Stimulated activated CD8-positive, alpha-beta memory T cell treated with anti-CD3 and anti-CD28 coated beads, Interleukin-7, amount 100 ng/mL, for 4 hours (primary cell): Measurements from ENCODE around the gene TRPC4AP.

Experiments
- DNase-seq, 2 donors: peaks; one replicate each; pipeline ENCODE4 v3.0.0-alpha.2; 2020; ENCODE audit warnings: low read depth in 2 of 2

The TRPC4AP gene

DNA sequence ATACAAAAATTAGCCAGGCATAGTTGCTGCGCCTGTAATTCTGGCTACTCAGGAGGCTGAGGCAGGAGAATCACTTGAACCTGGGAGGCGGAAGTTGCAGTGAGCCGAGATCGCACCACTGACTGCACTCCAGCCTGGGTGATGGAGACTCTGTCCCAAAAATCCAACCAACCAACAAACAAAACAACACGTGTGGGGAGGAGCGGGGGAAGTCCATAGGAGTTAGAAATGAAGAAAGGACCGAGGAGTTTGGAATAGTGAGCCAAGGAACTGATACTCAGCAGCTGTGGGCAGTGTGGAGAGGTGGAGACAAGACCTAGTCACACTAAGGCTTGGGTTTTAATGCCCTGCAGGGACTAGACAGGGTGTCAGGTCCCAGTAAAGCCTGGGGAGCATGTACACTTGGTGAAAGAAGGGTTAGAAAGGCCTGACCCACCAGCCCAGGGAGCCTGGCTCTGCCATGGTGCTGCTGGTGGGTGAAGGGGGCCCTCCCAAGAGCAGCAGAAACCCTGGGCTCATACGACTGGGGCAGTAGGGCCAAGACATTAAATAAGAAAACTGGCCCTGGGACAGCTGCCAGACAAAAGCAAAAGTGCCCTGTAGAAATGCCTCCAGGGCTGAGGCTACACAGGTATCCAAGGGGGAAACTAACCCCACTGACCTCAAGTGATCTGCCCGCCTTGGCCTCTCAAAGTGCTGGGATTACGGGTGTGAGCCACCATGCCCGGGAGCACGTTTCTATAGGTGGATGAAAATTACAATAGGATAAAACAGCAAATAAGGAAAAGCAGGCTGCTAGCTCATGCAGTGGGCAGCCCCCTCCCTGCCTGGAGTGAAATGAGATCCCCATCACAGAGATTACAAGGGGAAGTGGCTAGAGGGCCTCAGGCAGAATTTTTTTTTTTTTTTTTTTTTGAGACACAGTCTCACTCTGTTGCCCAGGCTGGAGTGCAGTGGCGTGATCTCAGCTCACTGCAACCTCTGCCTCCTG is 78.9 kb downstream of the TRPC4AP start:
- DNase-seq, result no peak

DNA sequence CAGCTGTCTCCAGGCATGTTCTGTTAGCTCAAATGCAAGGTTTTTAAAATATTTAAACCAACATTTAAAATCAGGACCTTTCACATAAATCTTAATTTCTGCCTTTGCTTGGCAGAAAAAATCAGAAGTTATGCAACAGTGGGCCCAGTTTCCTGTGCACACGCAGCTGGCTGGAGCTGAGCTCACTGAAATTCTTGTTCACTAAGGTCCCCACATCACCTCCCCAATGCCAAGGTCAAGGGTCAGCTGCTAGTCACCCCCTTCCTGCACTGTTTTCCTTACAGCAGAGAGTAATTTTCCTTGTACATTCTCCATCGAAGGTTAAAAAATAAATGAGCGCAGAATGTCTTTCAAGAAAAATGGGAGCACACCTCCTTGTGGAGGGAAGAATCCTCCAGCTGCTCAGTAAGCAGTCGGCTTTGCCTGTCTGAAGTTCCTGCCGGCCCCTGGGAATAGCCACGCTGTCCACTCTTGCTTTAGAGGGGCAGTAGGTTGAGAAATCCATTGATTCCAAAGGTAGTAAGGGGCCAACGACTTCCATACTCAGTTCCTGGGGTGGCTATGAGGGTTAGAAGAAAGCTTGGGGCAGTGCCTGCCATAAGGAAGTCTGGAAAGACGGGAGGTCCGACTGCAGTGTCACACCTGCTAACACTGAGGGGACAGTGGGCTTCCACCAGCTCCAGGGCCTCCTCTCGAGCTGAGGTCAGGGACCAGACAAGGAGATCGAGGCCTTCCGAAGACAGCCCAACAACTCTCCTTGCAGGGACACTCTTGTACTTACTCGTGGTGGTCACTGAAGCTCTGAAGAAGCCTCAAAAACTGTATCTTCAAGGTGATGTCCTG is 80.2 kb downstream of the TRPC4AP start:
- no peak for DNase-seq

DNA sequence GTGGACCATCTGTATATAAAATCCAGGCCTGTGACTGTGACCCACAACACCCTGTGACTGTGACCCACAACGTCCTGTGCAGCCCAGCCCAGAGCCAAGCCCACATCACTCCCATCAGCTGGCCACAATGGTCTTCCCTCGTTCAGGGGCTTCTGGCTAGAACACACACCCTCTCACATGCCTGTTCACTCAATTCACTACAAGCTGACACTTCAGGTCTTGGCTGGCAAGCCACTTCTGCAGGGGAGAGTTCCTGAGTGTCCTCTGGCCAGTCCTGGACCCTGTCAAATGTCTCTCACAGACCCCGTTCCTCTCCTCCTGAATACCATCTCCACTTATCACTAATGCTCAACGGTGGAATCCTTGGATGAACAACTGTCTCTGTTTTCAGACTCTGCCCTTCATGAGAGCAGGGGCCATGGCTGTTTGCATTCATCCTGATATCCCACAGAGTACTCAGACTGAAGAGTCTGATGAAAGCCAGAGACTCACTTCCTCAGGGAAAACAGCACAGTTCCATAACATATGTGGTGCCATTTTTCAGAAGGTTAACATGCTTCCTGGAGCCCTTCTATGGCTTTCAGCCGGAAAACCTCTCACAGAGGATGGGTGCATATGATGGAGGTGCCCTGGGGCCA is 80.9 kb downstream of the TRPC4AP start:
- DNase-seq, result no peak

DNA sequence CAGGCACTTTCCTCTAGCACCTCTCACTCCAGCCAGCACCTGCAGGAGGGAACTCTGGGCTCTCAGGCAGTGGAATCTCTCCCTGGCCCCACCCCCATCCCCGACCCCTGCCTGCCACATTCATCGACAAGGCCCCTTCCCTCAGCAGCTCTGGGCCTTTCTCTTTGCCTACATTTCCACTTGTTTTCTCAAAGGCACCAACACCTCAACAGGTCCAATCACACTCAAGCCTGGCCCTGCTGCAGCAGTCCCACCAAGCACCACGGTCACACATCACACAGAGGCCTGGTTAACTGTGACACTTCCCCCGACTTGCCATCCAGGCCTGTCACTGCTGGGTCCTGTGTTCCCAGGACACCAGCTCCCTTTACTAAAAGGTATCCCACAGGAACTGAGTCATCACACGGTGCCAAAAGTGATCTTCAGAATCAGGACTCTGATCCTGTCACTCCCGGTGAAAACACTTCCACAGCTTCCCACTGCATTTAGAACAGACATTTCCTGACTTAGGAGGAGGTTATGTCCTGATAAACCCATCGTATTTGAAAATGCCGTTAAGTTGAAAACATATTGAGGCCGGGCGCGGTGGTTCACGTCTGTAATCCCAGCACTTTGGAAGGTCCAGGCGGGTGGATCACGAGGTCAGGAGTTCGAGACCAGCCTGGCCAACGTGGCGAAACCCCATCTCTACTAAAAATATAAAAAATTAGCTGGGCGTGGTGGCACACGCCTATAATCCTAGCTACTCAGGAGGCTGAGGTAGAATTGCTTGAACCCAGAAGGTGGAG is 82.0 kb downstream of the TRPC4AP start:
- DNase-seq, result no peak

DNA sequence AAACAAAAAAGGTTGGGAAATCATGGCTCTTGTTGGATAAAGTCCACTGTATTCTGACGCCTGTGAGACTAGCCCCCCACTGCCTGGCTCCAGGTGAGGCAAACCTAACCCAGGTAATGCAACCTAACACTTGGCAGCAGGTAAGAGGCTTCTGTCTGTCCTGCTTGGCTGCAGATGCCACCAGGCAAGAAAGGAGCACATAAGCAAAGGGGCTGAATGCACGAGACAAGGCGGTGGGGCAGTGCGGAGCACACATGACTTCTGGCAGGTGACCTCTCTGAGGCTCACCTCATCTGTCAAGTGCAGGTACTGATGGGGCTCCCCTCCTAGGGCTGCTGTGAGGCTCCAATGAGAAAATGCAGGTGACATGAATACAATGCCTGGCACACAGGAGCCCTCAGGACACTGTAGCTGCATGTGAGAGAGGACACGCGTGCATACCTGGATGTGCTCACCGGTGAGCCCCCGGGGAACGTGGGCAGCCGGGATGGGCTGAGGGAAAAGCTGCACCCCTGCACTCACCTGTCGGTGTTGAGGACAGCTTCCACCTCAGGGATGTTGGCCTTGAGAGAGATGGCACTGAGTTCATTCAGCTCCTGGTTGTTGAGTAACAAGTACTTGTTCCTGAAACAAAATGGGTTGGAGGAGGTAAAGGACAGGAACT is 82.8 kb downstream of the TRPC4AP start:
- no peak for DNase-seq

DNA sequence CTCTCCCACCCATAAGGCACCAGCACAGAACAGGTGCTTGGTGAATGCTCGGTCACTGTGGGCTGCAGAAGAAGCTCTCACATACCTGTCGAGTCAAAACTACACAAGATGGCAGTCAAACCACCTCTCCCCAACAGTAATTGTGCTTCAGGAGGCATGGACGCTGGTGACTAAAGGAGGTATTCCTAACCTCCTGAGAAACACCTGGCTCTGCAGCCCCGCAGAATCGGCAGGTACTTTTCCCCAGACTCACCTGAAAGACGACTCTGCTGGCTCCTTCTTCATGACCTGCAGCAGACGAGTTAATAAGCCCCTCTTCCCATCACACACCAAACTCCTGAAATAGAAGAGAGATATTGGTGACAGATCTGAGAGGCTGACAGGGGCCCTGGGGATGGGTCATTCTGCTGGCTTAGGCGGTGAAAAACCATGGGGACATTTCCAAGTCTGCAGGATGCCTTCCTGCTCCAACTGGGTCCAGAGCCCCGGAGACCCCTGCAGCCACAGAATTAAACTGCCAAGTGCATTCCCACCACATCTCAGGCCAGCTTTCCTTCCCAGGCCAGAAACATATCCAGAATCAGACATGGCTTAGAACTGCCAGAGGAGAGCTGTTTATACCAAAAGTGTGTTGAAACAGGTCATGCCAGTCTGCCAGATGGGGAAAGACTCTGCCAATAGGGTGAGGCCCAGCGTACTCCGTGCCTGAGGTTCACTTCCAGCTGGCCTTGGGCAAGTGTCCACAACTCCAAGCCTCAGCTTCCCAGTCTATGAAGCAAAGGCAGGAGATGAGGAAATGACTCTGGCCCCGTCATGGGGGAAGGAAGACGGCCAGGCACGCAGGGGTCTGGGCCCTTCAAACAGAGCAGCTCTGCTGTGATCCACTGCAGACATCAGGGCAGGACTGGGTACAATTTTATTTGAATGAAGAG is 83.9 kb downstream of the TRPC4AP start:
- DNase-seq, result no peak

DNA sequence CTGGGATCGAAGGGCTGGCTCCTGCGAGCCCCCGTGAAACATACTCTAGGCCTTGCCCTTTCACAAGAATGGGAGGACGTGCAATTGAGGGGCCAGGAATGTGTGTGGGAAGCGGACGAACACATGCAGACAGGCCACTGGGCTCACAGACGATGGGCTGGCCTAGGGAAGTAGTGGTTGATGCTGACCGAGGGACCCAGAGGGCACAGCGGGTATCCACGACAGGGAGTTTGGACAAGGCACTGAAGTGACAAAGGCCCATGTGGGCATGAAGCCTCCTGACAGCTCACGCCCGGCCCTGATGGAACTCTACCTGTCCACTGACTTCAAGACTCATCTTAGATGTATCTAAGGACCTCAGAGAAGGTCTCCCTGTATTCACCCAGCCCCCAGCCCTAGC is 84.7 kb downstream of the TRPC4AP start:
- no peak for DNase-seq

DNA sequence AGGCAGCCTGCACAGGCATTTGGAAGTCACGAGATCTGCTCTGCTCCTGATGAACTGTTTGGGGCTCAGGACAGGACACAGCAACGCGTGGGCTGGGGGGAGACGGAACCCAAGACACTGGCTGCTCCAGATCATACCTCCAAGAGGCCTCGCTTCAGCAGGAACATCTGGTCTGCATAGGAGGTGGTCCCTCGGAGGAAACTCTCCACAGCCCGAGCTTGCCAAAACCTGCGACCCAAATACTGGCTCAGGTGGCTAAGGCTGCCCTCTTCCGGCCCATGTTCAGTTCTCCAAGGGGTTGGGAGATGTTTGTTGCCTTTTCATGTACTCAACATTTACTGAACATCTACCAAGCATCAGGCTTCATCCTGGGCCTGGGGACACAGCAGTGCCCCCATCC is 85.2 kb downstream of the TRPC4AP start:
- no peak for DNase-seq

DNA sequence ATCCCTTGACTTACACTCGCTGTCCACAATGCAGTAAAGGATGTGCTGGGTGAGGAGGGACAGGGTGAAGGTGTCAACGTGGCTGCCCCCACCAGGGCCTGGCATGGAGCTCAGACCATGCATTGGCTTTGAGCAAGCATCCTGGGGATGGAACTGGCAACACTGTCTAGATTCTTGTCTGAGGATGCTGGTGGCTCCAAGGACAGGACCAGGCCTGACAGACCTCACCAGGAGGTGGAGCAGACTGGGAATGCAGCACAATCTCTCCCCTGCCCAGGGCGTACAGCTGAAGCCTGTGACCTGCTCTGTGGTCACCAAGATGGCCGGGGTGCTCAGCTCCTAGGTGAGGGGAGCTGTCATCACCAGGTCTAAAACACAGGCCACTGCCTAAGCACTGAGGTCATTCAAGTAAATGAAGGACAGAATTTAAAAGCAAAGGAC is 86.1 kb downstream of the TRPC4AP start:
- DNase-seq, result no peak

DNA sequence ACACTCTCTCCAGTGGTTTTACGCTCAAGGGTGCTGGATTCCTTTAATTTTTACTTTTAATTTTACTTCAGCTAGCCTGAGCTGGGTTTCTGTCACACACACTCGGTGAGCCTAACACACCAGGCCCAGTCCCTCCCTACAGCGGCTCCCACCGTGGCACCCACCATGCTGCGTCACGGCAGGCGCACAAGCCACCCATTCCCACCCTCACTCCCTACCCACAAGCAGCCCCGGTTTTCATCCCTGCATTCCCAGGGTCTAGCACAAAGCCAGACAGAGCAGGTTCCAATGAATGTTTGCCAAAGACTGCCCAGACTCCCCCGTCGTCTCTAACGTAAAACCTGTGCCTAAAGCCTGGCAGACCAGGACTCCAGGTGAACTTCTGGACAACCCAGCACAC is 86.6 kb downstream of the TRPC4AP start:
- no peak for DNase-seq

DNA sequence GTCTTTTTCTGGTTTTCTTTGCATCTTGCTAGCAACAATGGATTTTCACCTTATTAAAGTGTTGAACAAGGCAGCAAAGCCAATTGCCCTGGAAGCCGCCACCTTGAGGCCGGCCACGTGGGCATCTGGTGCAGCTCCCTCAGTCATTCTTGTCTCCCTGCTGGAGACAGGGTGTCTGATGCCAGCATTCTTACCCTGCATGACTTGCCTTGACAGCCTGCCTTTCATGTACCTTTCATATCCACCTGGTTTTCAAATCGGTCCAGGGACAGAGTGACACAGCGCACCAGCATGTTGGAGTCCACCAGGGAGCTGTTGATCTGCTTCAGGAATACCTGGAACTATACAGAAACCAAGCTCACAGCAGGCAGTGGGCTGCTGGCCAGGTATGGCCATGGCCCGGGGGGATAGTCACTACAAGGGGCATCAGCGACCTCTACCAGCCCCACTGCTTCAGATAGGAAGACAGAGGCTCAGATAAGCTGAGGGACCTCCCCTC is 87.1 kb downstream of the TRPC4AP start:
- DNase-seq, result no peak

DNA sequence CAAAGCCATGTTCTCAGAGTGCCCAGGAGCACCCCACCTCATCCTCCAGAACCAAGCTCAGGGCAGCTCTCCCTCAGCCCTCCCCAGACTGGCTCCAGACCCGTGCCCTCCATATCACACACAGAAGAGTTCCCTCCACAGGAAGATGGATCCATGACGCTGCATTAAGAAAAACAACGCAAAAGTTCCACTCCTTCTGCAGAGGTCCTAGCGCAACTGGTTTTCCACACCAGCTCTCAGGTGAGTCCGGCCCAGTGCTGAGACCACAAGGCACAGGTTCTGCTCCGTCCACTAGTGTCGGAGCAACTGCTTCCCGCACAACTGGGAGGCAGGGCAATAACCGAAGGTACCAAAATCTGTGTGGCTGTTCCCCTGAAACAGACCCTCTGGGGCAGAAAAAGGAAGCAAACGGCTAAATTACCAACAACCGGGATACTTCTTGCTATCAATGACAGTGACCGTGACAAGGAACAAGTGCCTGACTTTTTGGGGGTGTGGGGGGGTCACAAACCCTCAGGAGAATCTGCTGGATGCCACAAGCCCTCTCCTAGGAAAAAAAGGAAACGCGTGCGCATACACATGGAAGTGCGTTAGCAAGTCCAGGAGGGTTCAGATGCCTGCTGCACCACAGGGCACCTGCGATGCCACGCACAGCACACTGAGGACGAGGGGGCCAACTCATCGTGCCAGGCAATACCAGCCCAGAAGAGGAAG is 87.7 kb downstream of the TRPC4AP start:
- no peak for DNase-seq

DNA sequence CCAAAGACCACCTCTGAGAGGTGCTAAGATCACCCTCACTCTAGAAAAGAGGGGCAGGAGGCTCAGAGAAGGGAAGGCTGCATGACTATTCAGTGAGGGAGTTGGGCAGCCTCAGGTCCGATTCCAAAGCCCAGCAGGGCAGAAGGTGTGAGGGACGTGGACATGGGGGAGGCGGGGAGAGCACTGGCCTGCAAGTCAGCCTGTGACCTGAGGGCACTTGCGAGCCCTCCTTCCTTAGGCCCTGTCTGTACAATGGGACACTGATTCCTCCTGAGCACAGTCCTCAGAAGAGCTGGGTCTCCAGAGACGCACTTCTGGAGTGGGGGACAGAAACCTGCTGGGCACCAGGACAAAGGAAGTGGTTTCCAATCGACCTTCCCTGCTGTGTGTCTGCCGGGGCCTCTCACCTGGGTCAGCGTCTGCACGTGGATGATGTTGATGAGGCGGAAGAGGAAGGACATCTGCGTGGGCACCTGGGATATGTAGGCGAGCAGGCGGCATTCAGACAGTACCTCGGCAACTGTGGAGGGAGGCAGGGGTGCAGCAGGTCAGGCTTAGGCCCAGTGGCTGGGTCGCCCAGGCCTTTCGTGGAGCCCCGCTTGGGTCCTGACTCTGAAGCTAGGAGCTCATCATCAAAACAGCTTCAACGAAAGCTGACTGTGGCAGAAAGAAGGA is 88.4 kb downstream of the TRPC4AP start:
- DNase-seq, result no peak

DNA sequence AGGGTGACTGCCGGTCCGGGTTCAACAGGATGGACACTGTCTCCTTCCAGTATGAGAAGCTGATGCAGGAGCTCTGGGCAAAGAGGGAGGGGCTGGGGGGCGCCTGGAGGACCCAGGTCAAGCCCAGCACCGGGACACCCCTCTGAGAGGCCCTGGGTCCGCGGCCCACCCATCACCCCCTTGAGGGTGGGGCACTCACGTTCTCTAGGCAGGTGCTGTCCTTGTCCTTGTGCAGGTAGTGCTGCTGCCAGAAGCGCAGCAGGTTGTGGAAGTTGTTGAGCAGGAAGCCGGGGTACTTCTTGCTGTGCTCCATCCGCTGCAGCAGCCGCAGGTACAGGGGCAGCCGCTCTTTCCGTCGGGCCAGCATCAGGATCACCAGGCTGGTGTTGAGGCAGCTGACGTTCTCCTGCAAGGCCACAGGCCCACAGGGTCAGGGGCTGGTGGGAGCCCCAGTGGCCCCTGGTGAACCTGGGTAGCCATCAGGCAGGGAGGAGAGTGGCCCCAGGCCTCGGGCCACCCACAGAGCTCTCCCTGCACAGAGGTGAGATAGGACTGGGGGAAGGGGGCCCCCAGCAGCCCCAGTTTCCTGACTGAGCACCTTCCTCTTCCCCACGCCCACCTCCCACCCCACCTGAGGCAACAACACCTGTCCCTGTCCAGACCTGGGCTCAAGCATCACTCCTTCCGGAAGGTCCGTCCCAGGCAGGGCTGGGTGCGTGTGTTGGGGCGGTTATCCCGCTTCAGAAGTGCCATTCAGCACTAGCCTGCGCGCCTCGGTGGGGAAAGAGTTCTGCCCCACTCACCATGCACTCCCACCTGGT is 89.2 kb downstream of the TRPC4AP start:
- no peak for DNase-seq

DNA sequence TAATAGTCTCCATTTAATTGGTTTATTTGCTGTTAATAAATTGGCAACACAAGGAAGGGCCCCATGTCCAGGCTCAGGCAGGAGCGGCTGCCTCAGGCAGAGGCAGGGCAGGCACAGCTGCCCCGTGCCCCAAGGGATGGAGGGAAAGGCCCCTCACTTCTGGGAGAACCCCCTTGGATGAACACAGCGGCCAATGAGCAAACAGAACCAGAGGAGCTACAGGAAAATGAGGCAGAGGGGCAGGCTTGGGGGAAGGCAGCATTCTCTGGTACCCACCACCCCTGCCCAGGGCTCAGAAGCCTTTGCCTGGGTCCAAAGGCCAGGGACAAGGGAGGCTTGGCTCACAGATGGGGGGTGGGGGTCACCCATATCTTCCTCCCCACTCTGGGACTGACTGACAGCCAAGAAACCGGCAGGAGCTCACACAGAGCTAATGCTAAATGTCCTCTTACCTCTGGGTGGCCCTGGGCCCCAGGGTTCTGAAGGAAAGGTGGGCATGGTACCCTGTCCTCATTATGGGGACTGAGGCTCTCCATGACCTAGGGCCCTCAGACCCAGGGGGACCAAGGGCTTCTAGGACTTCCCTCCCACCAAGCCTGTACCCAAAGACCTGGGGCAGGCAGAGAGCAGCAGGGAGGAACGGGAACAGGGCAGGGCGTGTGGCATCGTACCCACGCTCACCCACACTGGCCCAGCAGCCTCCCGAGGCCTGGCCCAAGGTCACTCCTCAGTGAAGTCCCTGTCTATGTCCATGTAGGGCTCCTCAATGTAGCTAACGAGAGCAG is 90.0 kb downstream of the TRPC4AP start:
- DNase-seq, result no peak

DNA sequence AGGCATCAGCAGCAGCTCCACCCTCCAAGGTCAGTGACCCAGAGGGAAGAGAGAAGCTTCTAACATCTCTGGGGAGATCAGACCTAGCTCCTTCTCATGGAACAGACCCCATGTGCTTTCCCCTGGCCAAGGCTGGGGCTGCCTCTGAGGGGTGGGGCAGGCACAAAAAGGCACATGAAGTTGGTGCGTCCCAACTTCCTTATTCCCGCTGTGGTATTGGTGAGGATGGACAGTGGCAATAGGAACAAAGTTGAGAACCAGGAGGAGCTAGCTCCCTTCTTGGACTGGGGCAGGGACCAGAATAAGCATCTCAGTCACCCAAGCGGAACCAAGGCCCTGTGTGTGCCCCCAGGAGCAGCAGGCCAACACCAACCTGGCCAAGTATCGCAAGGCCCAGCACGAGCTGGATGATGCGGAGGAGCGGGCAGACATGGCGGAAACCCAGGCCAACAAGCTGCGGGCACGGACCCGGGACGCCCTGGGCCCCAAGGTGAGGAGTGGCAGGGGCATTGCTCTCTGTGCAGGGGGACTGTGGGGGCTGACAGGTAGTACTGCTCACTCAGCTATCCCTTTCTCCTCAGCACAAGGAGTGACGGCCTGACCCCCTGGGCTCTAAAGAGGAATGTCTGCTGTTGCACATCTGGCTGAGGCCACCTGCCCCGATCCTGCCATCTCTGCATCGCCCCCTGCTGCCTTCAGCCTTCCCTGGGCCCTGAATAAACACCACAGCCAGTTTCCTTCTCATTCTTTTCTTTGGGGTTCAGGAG is 90.8 kb downstream of the TRPC4AP start:
- DNase-seq, result no peak
